ENCODE results near the gene ZDHHC12. TPM values are rescaled to one million over a fixed set of nuclear protein-coding genes. Genes with fewer than 3 reads are reported as not detected.
A peak's percentile ranks its signal among the peaks of the same experiment; 100 is the strongest.

Gene ZDHHC12
- total RNA-seq, 1 experiment from 2014 or later = 39.3 TPM

DNA sequence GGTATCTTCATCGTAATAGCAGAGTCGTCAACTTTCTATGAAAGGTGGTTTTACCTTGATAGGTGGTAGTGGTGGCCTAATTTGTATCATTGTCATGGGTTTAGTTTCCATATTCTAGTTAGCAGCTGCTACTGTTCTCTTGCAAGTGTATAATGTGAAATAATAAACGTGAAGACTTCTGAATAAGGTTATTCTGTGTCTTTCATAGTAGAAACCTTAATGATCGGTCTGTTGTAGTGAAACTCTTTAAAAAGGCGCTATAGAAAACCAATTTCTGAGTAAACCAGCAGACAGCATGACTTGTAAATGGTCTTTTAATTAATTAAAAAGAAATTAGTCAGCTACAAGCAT, 33.3 kb downstream of the ZDHHC12 start:
- ChIA-PET POLR2A (no interaction called here), CTCF (no interaction called here)
- no peak for TF ChIP-seq TCF7L2 (IDR thresholded peaks at IDR 0.05; ENCODE audit: low read depth, low read length)
- TF ChIP-seq, protein P1, sequence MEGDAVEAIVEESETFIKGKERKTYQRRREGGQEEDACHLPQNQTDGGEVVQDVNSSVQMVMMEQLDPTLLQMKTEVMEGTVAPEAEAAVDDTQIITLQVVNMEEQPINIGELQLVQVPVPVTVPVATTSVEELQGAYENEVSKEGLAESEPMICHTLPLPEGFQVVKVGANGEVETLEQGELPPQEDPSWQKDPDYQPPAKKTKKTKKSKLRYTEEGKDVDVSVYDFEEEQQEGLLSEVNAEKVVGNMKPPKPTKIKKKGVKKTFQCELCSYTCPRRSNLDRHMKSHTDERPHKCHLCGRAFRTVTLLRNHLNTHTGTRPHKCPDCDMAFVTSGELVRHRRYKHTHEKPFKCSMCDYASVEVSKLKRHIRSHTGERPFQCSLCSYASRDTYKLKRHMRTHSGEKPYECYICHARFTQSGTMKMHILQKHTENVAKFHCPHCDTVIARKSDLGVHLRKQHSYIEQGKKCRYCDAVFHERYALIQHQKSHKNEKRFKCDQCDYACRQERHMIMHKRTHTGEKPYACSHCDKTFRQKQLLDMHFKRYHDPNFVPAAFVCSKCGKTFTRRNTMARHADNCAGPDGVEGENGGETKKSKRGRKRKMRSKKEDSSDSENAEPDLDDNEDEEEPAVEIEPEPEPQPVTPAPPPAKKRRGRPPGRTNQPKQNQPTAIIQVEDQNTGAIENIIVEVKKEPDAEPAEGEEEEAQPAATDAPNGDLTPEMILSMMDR (IDR thresholded peaks at IDR 0.05) = no peak
- TF ChIP-seq SIN3A (IDR thresholded peaks at IDR 0.05; ENCODE audit: borderline replicate concordance, insufficient read depth, low read depth, low read length) = no peak
- TF ChIP-seq, protein P2, sequence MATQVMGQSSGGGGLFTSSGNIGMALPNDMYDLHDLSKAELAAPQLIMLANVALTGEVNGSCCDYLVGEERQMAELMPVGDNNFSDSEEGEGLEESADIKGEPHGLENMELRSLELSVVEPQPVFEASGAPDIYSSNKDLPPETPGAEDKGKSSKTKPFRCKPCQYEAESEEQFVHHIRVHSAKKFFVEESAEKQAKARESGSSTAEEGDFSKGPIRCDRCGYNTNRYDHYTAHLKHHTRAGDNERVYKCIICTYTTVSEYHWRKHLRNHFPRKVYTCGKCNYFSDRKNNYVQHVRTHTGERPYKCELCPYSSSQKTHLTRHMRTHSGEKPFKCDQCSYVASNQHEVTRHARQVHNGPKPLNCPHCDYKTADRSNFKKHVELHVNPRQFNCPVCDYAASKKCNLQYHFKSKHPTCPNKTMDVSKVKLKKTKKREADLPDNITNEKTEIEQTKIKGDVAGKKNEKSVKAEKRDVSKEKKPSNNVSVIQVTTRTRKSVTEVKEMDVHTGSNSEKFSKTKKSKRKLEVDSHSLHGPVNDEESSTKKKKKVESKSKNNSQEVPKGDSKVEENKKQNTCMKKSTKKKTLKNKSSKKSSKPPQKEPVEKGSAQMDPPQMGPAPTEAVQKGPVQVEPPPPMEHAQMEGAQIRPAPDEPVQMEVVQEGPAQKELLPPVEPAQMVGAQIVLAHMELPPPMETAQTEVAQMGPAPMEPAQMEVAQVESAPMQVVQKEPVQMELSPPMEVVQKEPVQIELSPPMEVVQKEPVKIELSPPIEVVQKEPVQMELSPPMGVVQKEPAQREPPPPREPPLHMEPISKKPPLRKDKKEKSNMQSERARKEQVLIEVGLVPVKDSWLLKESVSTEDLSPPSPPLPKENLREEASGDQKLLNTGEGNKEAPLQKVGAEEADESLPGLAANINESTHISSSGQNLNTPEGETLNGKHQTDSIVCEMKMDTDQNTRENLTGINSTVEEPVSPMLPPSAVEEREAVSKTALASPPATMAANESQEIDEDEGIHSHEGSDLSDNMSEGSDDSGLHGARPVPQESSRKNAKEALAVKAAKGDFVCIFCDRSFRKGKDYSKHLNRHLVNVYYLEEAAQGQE (IDR thresholded peaks at IDR 0.05; ENCODE audit: insufficient read depth in 1 of 2, low read depth in 2 of 2, low read length in 1 of 2) = no peak
- no peak for TF ChIP-seq POLR2AphosphoS5 (IDR thresholded peaks at IDR 0.05; ENCODE audit: low read depth, low read length)
- Histone ChIP-seq H3K4me3 (ENCODE audit: low read depth in 2 of 2, low read length in 2 of 2) (peak overlapping the region; percentile 96 to 97), H3K4me1 (ENCODE audit: control insufficient read depth, insufficient read depth, low read length) (peaks cover 17% of the 10 kb centered on the region), H3K9me3 (ENCODE audit: control insufficient read depth, insufficient read depth, low read depth, low read length) (no peaks in the 10 kb centered on the region), H3K36me3 (ENCODE audit: control insufficient read depth, insufficient read depth, low read length) (peaks cover 40% of the 10 kb centered on the region), H3K27ac (ENCODE audit: low read length) (peak overlapping the region; percentile 87), H3K27me3 (ENCODE audit: control insufficient read depth, insufficient read depth, low read length) (no peaks in the 10 kb centered on the region)
- BruUV-seq (replicated peaks) = TSS peak; percentile 49
- DNase-seq (ENCODE audit: low read depth, low spot score) (no peak), ATAC-seq (no peak)
- in situ Hi-C loops (cut with HindIII; ENCODE audit: low pct_unique_long_range_greater_than_20kb, low sequenced_read_pairs) (no loop called here), intact Hi-C loops (cut with micrococcal nuclease; ENCODE audit: unreplicated experiment) (no loop called here)

DNA sequence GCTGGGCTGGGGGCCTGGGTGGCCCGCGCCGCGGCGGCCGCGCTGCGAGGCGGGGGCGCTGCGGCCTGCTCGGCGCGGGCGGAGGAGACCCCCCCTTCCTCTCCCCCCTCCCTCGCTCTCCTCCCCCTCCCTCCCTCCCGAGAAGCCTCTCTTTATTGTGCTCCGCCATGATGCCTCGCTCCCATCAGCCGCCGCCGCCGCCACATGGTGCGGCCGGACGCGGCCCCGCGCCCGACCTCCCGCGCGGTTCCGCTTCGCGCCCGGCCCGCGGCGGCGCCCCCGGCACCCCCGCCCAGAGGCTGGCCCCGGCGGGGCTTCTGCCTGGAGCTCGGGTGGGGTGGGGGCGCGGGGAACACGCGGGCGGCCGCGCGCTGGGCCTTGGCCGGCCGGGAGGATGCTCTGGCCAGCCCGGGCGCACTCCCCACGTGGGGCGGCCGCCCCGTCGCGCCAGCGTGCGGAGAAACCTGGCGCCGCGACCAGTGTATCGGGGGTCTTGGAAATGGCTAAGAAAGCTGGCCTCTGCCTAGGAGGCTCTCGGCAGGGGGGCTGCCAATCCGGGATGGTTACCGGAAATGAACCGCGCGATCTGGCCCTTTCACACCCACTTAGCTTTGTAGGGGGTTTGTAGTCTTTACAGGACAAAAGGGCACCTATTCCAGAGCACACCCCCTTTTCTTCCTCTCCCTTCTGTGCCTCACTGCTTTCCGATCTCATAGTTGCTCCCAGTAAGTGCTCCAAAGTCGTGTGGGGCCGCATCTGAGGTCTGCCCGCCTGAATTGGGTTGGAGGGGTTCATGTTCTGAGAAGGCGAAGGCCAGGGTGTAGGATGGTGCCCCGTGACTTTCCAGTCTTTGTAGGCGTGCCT, 33.9 kb downstream of the ZDHHC12 start:
- Histone ChIP-seq H3K4me1 (ENCODE audit: control insufficient read depth, insufficient read depth, low read length) (peaks cover 23% of the 10 kb centered on the region), H3K27ac (ENCODE audit: low read length) (peak overlapping the region; percentile 87), H3K4me3 (ENCODE audit: low read depth in 2 of 2, low read length in 2 of 2) (peak overlapping the region; percentile 96 to 97), H3K27me3 (ENCODE audit: control insufficient read depth, insufficient read depth, low read length) (no peaks in the 10 kb centered on the region), H3K9me3 (ENCODE audit: control insufficient read depth, insufficient read depth, low read depth, low read length) (no peaks in the 10 kb centered on the region), H3K36me3 (ENCODE audit: control insufficient read depth, insufficient read depth, low read length) (peaks cover 40% of the 10 kb centered on the region)
- intact Hi-C loops (cut with micrococcal nuclease; ENCODE audit: unreplicated experiment) = no loop called here
- in situ Hi-C loops (cut with HindIII; ENCODE audit: low pct_unique_long_range_greater_than_20kb, low sequenced_read_pairs) = no loop called here
- POLR2A ChIA-PET = interaction anchor here (0.7 kb wide), 1 partner anchor 136 kb away, joined by 3 read pairs; no protein-coding TSS in a partner anchor
- DNase-seq (ENCODE audit: low read depth, low spot score) = no peak
- no TSS peak for BruUV-seq (replicated peaks)
- CTCF ChIA-PET = no interaction called here
- TF ChIP-seq TCF7L2 (IDR thresholded peaks at IDR 0.05; ENCODE audit: low read depth, low read length) (no peak), SIN3A (IDR thresholded peaks at IDR 0.05; ENCODE audit: borderline replicate concordance, insufficient read depth, low read depth, low read length) (0 out of 2 replicates have a peak, but pooled peaks have one; percentile 75)
- ATAC-seq = peak; percentile 24

DNA sequence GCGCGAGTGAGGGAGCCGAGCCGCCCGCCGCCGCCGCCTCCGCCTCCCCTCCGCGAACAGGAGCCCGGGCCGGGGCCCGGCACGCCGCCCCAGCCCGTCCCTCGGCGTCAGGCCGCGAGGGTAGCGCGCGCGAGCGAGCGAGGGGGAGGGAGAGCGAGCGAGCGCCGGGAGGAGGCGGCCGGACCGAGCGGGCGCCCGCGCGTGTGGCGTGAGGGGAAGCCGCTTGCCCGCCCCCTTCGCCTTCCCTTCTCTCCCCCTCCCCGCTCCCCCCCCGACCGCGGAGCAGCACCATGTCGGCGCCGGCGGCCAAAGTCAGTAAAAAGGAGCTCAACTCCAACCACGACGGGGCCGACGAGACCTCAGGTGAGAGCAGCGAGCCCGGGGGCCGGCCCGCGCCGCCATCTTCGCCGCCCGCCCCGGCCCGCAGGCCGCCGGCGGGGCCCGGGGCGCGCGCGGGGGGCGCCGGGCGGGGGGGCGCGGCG, 34.6 kb downstream of the ZDHHC12 start:
- CTCF ChIA-PET = no interaction called here
- no TSS peak for BruUV-seq (replicated peaks)
- in situ Hi-C loops (cut with HindIII; ENCODE audit: low pct_unique_long_range_greater_than_20kb, low sequenced_read_pairs) = no loop called here
- TF ChIP-seq TCF7L2 (IDR thresholded peaks at IDR 0.05; ENCODE audit: low read depth, low read length) (no peak), SIN3A (IDR thresholded peaks at IDR 0.05; ENCODE audit: borderline replicate concordance, insufficient read depth, low read depth, low read length) (no peak), POLR2AphosphoS5 (IDR thresholded peaks at IDR 0.05; ENCODE audit: low read depth, low read length) (no peak)
- TF ChIP-seq, protein P1 (IDR thresholded peaks at IDR 0.05) = no peak
- TF ChIP-seq, protein P2 (IDR thresholded peaks at IDR 0.05; ENCODE audit: insufficient read depth in 1 of 2, low read depth in 2 of 2, low read length in 1 of 2) = no peak
- DNase-seq (ENCODE audit: low read depth, low spot score) = no peak
- H3K4me3 ChIP-seq (ENCODE audit: low read depth in 2 of 2, low read length in 2 of 2) = peak overlapping the region; percentile 29 to 48
- ATAC-seq = peak; percentile 60
- POLR2A ChIA-PET = interaction anchor here (0.7 kb wide), 1 partner anchor 135 kb away, joined by 3 read pairs; no protein-coding TSS in a partner anchor
- intact Hi-C loops (cut with micrococcal nuclease; ENCODE audit: unreplicated experiment) = no loop called here
- H3K27me3 ChIP-seq (ENCODE audit: control insufficient read depth, insufficient read depth, low read length) = no peaks in the 10 kb centered on the region
- H3K4me1 ChIP-seq (ENCODE audit: control insufficient read depth, insufficient read depth, low read length) = peaks cover 29% of the 10 kb centered on the region
- H3K9me3 ChIP-seq (ENCODE audit: control insufficient read depth, insufficient read depth, low read depth, low read length) = no peaks in the 10 kb centered on the region
- no peak overlapping the region for H3K27ac ChIP-seq (ENCODE audit: low read length)
- peaks cover 37% of the 10 kb centered on the region for H3K36me3 ChIP-seq (ENCODE audit: control insufficient read depth, insufficient read depth, low read length)
